Gastrocnemius medialis (tissue), 4 donors: ENCODE data around the gene ZBTB45.

Experiments used
- CTCF ChIP-seq, 5 experiments: fragments of 450-650 bp in 3 of 5; fragments of 200-600 bp in 2 of 5; sonication (generic) in 2 of 5; IDR thresholded peaks in 4 of 5; conservative IDR thresholded peaks in 1 of 5; 1 replicate in 4 of 5; 2 replicates in 1 of 5; pipeline ENCODE4 v1.5.1; 2016 to 2019; ENCODE audit warnings: antibody characterized with exemption in 5 of 5, mild to moderate bottlenecking in 3 of 5, moderate library complexity in 3 of 5
- POLR2A ChIP-seq, 2 donors: fragments of 450-650 bp; IDR thresholded peaks; one replicate each; pipeline ENCODE4 v1.6.1; 2017; ENCODE audit warnings: antibody characterized with exemption in 2 of 2, mild to moderate bottlenecking in 2 of 2, moderate library complexity in 2 of 2

GRCh38 chr19:58560921-58561320 is 41.3 kb upstream of the ZBTB45 start:
- TF ChIP-seq POLR2A (IDR thresholded peaks at IDR 0.05): no peak
- no peak for TF ChIP-seq CTCF (IDR thresholded peaks at IDR 0.05 in 4 of 5, conservative IDR thresholded peaks at IDR 0.05 in 1 of 5)
